Stimulated activated CD4-positive, alpha-beta T cell treated with anti-CD3 and anti-CD28 coated beads, Interleukin-12 subunit alpha, Interleukin-12 subunit beta, amount 100 ng/mL, for 24 hours (primary cell): ENCODE measurements around the gene ROBO3.

Experiments used
- DNase-seq, 2 experiments: peaks; one replicate each; pipeline ENCODE4 v3.0.0-alpha.2; 2020; ENCODE audit warnings: low read depth in 2 of 2

Gene ROBO3

GRCh38 chr11:124876818-124877630 lies 11.8 kb downstream of the ROBO3 start:
- DNase-seq = no peak

- DNase-seq = no peak
Observed at GRCh38 chr11:124877631-124877909, 12.3 kb downstream of the ROBO3 start.

- DNase-seq = no peak
Observed at GRCh38 chr11:124877910-124878758, 12.9 kb downstream of the ROBO3 start.

- DNase-seq = no peak
Observed at GRCh38 chr11:124878759-124879492, 13.7 kb downstream of the ROBO3 start.

GRCh38 chr11:124879493-124880289 lies 14.5 kb downstream of the ROBO3 start:
- DNase-seq = no peak

- no peak for DNase-seq
Observed at GRCh38 chr11:124880290-124880611, 15.0 kb downstream of the ROBO3 start.

- DNase-seq = no peak
Observed at GRCh38 chr11:124880958-124881357, 15.7 kb downstream of the ROBO3 start.

GRCh38 chr11:124882339-124883071 lies 17.3 kb downstream of the ROBO3 start:
- DNase-seq = no peak

- no peak for DNase-seq
Observed at GRCh38 chr11:124884340-124884739, 19.1 kb downstream of the ROBO3 start.

- DNase-seq = no peak
Observed at GRCh38 chr11:124884869-124885479, 19.7 kb downstream of the ROBO3 start.

- DNase-seq = no peak
Observed at GRCh38 chr11:124886476-124886875, 21.2 kb downstream of the ROBO3 start.

GRCh38 chr11:124886978-124887666 lies 21.9 kb downstream of the ROBO3 start:
- DNase-seq = no peak

GRCh38 chr11:124887667-124888013 lies 22.4 kb downstream of the ROBO3 start:
- DNase-seq = no peak

GRCh38 chr11:124889191-124890091 lies 24.2 kb downstream of the ROBO3 start:
- no peak for DNase-seq

- DNase-seq = no peak
Observed at GRCh38 chr11:124890151-124890550, 24.9 kb downstream of the ROBO3 start.

GRCh38 chr11:124890683-124891372 lies 25.6 kb downstream of the ROBO3 start:
- no peak for DNase-seq

- no peak for DNase-seq
Observed at GRCh38 chr11:124891373-124891861, 26.2 kb downstream of the ROBO3 start.

GRCh38 chr11:124892146-124892545 lies 26.9 kb downstream of the ROBO3 start:
- DNase-seq = no peak
